Smooth muscle cell of the coronary artery (primary cell): ENCODE results near the gene TP53BP1. TPM values are rescaled to one million over a fixed set of nuclear protein-coding genes. Genes with fewer than 3 reads are reported as not detected.

Source experiments
- total RNA-seq: library from RNA; depleted of rRNA; stranded (reverse); fragments of >200 nt; gene quantifications from 2 replicates; pipeline ENCODE4 v1.2.3, GENCODE V29; 2014; ENCODE audit warnings: low replicate concordance

TP53BP1 gene, protein sequence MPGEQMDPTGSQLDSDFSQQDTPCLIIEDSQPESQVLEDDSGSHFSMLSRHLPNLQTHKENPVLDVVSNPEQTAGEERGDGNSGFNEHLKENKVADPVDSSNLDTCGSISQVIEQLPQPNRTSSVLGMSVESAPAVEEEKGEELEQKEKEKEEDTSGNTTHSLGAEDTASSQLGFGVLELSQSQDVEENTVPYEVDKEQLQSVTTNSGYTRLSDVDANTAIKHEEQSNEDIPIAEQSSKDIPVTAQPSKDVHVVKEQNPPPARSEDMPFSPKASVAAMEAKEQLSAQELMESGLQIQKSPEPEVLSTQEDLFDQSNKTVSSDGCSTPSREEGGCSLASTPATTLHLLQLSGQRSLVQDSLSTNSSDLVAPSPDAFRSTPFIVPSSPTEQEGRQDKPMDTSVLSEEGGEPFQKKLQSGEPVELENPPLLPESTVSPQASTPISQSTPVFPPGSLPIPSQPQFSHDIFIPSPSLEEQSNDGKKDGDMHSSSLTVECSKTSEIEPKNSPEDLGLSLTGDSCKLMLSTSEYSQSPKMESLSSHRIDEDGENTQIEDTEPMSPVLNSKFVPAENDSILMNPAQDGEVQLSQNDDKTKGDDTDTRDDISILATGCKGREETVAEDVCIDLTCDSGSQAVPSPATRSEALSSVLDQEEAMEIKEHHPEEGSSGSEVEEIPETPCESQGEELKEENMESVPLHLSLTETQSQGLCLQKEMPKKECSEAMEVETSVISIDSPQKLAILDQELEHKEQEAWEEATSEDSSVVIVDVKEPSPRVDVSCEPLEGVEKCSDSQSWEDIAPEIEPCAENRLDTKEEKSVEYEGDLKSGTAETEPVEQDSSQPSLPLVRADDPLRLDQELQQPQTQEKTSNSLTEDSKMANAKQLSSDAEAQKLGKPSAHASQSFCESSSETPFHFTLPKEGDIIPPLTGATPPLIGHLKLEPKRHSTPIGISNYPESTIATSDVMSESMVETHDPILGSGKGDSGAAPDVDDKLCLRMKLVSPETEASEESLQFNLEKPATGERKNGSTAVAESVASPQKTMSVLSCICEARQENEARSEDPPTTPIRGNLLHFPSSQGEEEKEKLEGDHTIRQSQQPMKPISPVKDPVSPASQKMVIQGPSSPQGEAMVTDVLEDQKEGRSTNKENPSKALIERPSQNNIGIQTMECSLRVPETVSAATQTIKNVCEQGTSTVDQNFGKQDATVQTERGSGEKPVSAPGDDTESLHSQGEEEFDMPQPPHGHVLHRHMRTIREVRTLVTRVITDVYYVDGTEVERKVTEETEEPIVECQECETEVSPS (N-terminal part only)
- total RNA-seq, result 51.7 and 57.5 TPM in 2 replicates

GRCh38 chr15:43492673-43493601, at the start of gene TP53BP1:
TSS of gene TP53BP1 (minus strand) at chr15:43493156. CDS start at chr15:43493043, 113 bp downstream.

GRCh38 chr15:43517354-43518196, 24.6 kb upstream of the TP53BP1 start, which contains the start of gene MAP1A:
TSS of gene MAP1A (plus strand) at chr15:43517608. CDS start at chr15:43521474, 3,866 bp downstream.

GRCh38 chr15:43370975-43371974, 121.7 kb downstream of the TP53BP1 start, which contains the start of the genes TUBGCP4 and ZSCAN29:
TSS of gene TUBGCP4 (plus strand) at chr15:43371101. CDS start at chr15:43371355, 254 bp downstream.
TSS of gene ZSCAN29 (minus strand) at chr15:43371043. CDS start at chr15:43369913, 1,130 bp downstream.

Other genes starting within 250 kb of the TP53BP1 start
- not detected in 2 replicates for gene TGM5, start 226.2 kb downstream of the TP53BP1 start, total RNA-seq
- not detected in 2 replicates for gene TGM7, start 190.9 kb downstream of the TP53BP1 start, total RNA-seq
- gene LCMT2, start 162.6 kb downstream of the TP53BP1 start, total RNA-seq, result 7.3 and 7.8 TPM in 2 replicates
- gene ZSCAN29, start 122.1 kb downstream of the TP53BP1 start, total RNA-seq, result 10.9 and 16.6 TPM in 2 replicates
- 6.1 and 10.1 TPM in 2 replicates for gene TUBGCP4, start 122.1 kb downstream of the TP53BP1 start, total RNA-seq
- gene MAP1A, start 24.5 kb upstream of the TP53BP1 start, total RNA-seq, result 13.8 and 31.1 TPM in 2 replicates
- 13.8 and 18.0 TPM in 2 replicates for gene PPIP5K1, start 97.1 kb upstream of the TP53BP1 start, total RNA-seq
- not detected in 2 replicates for gene CKMT1B, start 100.9 kb upstream of the TP53BP1 start, total RNA-seq
- gene STRC, start 125.6 kb upstream of the TP53BP1 start, total RNA-seq, result under 0.01 TPM in 2 replicates
- gene CATSPER2, start 155.7 kb upstream of the TP53BP1 start, total RNA-seq, result 0.45 and 0.59 TPM in 2 replicates
- gene CKMT1A, start 200.7 kb upstream of the TP53BP1 start, total RNA-seq, result not detected in 2 replicates